PC-3 (cell line): ENCODE results near the gene DRD3. TPM values are rescaled to one million over a fixed set of nuclear protein-coding genes. Genes with fewer than 3 reads are reported as not detected.

Experiments used
- ATAC-seq: fragments of 200-7000 bp; cut with Tn5 transposase; 2 replicates; pipeline ENCODE4 v1.9.1; 2020; ENCODE audit warnings: mild to moderate bottlenecking, moderate library complexity
- BruUV-seq: library from RNA; stranded (reverse); fragments of 400-500 nt; replicated peaks from 2 replicates; lab custom pipeline; 2021; lab: Mats Ljungman, UMichigan
- CTCF ChIA-PET: fragments of 300-600 bp; sonication (Branson Sonifier 250); formaldehyde crosslinking; loops from one replicate; lab custom pipeline; 2022; ENCODE audit warnings: antibody characterized with exemption; lab: Charles Lee
- POLR2A ChIA-PET: fragments of 300-600 bp; sonication (Branson Sonifier 250); formaldehyde crosslinking; loops from one replicate; lab custom pipeline; 2022; ENCODE audit warnings: antibody characterized with exemption; ENCODE audit not compliant: unreplicated experiment; lab: Charles Lee
- DNase-seq: peaks from one replicate; pipeline ENCODE4 v3.0.0-alpha.2; 2015
- H2AFZ ChIP-seq: fragments of 300-600 bp; sonication (generic); 2 replicates; pipeline ENCODE4 v1.6.0; 2016; ENCODE audit warnings: antibody characterized with exemption, low read length
- H3F3A ChIP-seq: fragments of 300-600 bp; sonication (generic); one replicate; pipeline ENCODE4 v1.6.0; 2017; ENCODE audit warnings: antibody characterized with exemption, low read length, control low read depth, mild to moderate bottlenecking; ENCODE audit not compliant: unreplicated experiment
- H3K27ac ChIP-seq: fragments of 300-600 bp; sonication (generic); 2 replicates; pipeline ENCODE4 v1.5.1; 2016; ENCODE audit warnings: mild to moderate bottlenecking, low read length
- H3K27me3 ChIP-seq: fragments of 300-600 bp; sonication (generic); 2 replicates; pipeline ENCODE4 v1.6.1; 2016; ENCODE audit warnings: low read length, mixed read lengths
- H3K36me3 ChIP-seq: fragments of 300-600 bp; sonication (generic); 2 replicates; pipeline ENCODE4 v1.6.1; 2016; ENCODE audit warnings: low read depth, mixed run types, low read length, mixed read lengths
- H3K4me1 ChIP-seq: fragments of 300-600 bp; sonication (generic); 2 replicates; pipeline ENCODE4 v1.5.1; 2016; ENCODE audit warnings: low read length; ENCODE audit not compliant: insufficient read depth
- H3K4me2 ChIP-seq: fragments of 300-600 bp; sonication (generic); 2 replicates; pipeline ENCODE4 v1.6.0; 2016; ENCODE audit warnings: low read length
- H3K4me3 ChIP-seq: fragments of 300-600 bp; sonication (generic); 2 replicates; pipeline ENCODE4 v1.5.1; 2016; ENCODE audit warnings: mild to moderate bottlenecking, low read length, mixed read lengths
- H3K79me2 ChIP-seq: fragments of 300-600 bp; sonication (generic); 2 replicates; pipeline ENCODE4 v1.6.1; 2017; ENCODE audit warnings: low read length, mixed read lengths
- H3K9ac ChIP-seq: fragments of 300-600 bp; sonication (generic); 2 replicates; pipeline ENCODE4 v1.6.0; 2016; ENCODE audit warnings: mild to moderate bottlenecking, low read length
- H3K9me2 ChIP-seq: fragments of 300-600 bp; sonication (generic); replicated peaks from 2 replicates; pipeline ENCODE4 v1.6.1; 2016; ENCODE audit warnings: mixed run types, low read length, mixed read lengths
- H3K9me3 ChIP-seq: fragments of 300-600 bp; sonication (generic); 2 replicates; pipeline ENCODE4 v1.6.1; 2016; ENCODE audit warnings: low read length, mixed read lengths
- H4K20me1 ChIP-seq: fragments of 300-600 bp; sonication (generic); 2 replicates; pipeline ENCODE4 v1.6.1; 2016; ENCODE audit warnings: low read length, mixed read lengths
- EZH2 ChIP-seq: fragments of 300-600 bp; sonication (generic); IDR thresholded peaks from one replicate; pipeline ENCODE4 v1.6.1; 2017; ENCODE audit warnings: antibody characterized with exemption, mild to moderate bottlenecking, low read length; ENCODE audit not compliant: unreplicated experiment
- EZH2phosphoT487 ChIP-seq: fragments of 300-600 bp; sonication (generic); IDR thresholded peaks from 2 replicates; pipeline ENCODE4 v1.6.1; 2018; ENCODE audit warnings: mild to moderate bottlenecking, antibody characterized with exemption, low read length, borderline replicate concordance
- intact Hi-C: fragments of 100-400 bp; cut with micrococcal nuclease; formaldehyde crosslinking; loops from 2 replicates; pipeline ENCODE4 v1.9.0; 2023
- total RNA-seq: library from RNA; depleted of rRNA; stranded (reverse); fragments of >200 nt; gene quantifications from 2 replicates; pipeline ENCODE4 v1.2.3, GENCODE V29; 2014
- TF ChIP-seq, protein P1 (sequence below): fragments of 300-600 bp; sonication (generic); conservative IDR thresholded peaks from 2 replicates; pipeline ENCODE4 v1.5.1; 2017; ENCODE audit warnings: antibody characterized with exemption, low read depth, mild to moderate bottlenecking, low read length

Gene DRD3
- total RNA-seq, 1 experiment from 2014 or later, result not detected

DNA sequence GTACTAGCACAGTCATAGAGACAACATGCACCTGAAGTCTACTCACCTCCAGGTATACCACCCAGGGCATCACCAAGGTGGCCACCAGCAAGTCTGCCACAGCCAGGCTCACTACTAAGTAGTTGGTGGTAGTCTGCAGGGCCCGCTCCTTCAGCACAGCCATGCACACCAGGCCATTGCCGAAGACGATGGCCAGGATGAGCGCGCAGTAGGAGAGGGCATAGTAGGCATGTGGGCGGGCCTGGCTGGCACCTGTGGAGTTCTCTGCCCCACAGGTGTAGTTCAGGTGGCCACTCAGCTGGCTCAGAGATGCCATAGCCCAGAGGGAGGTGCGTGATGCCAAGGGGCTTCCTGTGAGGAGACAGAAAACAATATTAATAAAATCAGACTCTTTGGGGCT, 7.2 kb downstream of the DRD3 start:
- Histone ChIP-seq H3K36me3 (no peaks in the 10 kb centered on the region), H3K4me3 (no peak overlapping the region), H3K4me1 (no peaks in the 10 kb centered on the region), H3F3A (no peaks in the 10 kb centered on the region), H3K27me3 (peaks cover 38% of the 10 kb centered on the region), H3K27ac (no peak overlapping the region), H3K9me3 (no peaks in the 10 kb centered on the region), H3K4me2 (no peak overlapping the region), H4K20me1 (no peaks in the 10 kb centered on the region), H3K79me2 (no peaks in the 10 kb centered on the region), H2AFZ (no peak overlapping the region), H3K9ac (no peak overlapping the region), H3K9me2 (no peaks in the 10 kb centered on the region)
- DNase-seq, result no peak
- no peak for TF ChIP-seq EZH2phosphoT487
- TF ChIP-seq, protein P1, sequence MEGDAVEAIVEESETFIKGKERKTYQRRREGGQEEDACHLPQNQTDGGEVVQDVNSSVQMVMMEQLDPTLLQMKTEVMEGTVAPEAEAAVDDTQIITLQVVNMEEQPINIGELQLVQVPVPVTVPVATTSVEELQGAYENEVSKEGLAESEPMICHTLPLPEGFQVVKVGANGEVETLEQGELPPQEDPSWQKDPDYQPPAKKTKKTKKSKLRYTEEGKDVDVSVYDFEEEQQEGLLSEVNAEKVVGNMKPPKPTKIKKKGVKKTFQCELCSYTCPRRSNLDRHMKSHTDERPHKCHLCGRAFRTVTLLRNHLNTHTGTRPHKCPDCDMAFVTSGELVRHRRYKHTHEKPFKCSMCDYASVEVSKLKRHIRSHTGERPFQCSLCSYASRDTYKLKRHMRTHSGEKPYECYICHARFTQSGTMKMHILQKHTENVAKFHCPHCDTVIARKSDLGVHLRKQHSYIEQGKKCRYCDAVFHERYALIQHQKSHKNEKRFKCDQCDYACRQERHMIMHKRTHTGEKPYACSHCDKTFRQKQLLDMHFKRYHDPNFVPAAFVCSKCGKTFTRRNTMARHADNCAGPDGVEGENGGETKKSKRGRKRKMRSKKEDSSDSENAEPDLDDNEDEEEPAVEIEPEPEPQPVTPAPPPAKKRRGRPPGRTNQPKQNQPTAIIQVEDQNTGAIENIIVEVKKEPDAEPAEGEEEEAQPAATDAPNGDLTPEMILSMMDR, result no peak
- TF ChIP-seq EZH2, result no peak
- no TSS peak for BruUV-seq
- no peak for ATAC-seq
- intact Hi-C loops, result no loop called here
- ChIA-PET POLR2A (no interaction called here), CTCF (no interaction called here)

DNA sequence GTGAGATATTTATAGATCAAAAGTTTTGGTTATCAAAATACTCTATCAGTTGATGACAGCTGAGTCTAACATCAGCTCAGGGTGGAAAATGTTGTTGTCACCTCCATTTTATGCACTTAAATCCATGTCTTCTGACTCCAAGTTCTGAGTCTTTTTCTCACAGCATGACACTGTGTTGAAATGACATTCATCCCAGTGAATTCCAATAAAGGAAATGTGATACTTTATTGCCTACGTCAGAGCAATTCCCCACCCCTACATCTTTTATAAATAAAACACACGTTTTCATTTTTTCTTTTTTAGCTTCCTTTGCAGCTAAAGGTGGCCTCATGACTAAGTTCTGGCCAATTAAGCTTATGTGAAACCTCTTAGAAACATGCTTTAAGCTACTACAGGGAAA, 10.7 kb downstream of the DRD3 start:
- Histone ChIP-seq H3K4me3 (no peak overlapping the region), H3K79me2 (no peaks in the 10 kb centered on the region), H3K27me3 (peaks cover 47% of the 10 kb centered on the region), H3K4me2 (no peak overlapping the region), H3K9me2 (no peaks in the 10 kb centered on the region), H3K9me3 (no peaks in the 10 kb centered on the region), H3F3A (no peaks in the 10 kb centered on the region), H3K27ac (no peak overlapping the region), H4K20me1 (no peaks in the 10 kb centered on the region), H3K36me3 (no peaks in the 10 kb centered on the region), H2AFZ (no peak overlapping the region), H3K9ac (no peak overlapping the region), H3K4me1 (no peaks in the 10 kb centered on the region)
- CTCF ChIA-PET, result no interaction called here
- TF ChIP-seq, protein P1, result no peak
- TF ChIP-seq EZH2phosphoT487 (no peak), EZH2 (no peak)
- ATAC-seq, result no peak
- POLR2A ChIA-PET, result no interaction called here
- no peak for DNase-seq
- BruUV-seq, result no TSS peak
- intact Hi-C loops, result no loop called here

DNA sequence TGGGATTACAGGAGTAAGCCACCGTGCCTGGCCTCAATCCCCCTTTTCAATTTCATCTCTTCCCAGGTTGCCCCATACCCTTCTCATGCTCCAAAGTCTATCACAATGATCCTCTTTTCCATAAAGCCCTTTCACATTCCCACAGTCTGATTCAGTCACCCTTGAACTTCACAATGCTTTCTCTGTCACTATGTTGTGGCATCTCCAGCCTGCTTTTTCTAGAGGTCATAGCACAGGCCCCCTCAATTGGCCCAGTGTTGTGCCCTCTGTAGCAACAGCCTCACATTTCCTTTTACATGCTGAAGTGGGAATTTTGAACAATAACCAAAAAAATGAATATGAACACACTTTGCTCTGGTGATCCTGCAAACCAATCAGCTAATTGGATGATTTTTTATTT, 21.5 kb downstream of the DRD3 start:
- Histone ChIP-seq H3K9me3 (no peaks in the 10 kb centered on the region), H3F3A (no peaks in the 10 kb centered on the region), H3K4me1 (peaks cover 6% of the 10 kb centered on the region; the same call in 1 of the 2 replicates), H2AFZ (no peak overlapping the region), H3K4me3 (no peak overlapping the region), H3K79me2 (no peaks in the 10 kb centered on the region), H3K36me3 (no peaks in the 10 kb centered on the region), H3K27me3 (peaks cover 51% of the 10 kb centered on the region), H4K20me1 (no peaks in the 10 kb centered on the region), H3K9ac (no peak overlapping the region), H3K4me2 (no peak overlapping the region), H3K9me2 (no peaks in the 10 kb centered on the region), H3K27ac (no peak overlapping the region)
- TF ChIP-seq, protein P1, result no peak
- TF ChIP-seq EZH2 (no peak), EZH2phosphoT487 (no peak)
- BruUV-seq, result no TSS peak
- CTCF ChIA-PET, result no interaction called here
- intact Hi-C loops, result loop anchor here (10.0 kb wide), 1 partner anchor 313 kb away; no protein-coding TSS in a partner anchor
- ATAC-seq, result no peak
- no peak for DNase-seq
- POLR2A ChIA-PET, result no interaction called here
